Measurements from ENCODE around the gene FAM110D.

Gene FAM110D

GRCh38 chr1:26158271-26158907, 490 bp upstream of the FAM110D start:
- Histone ChIP-seq H3K27me3 (ENCODE audit: control insufficient read depth, insufficient read depth, low read length) (peaks cover 100% of the 10 kb centered on the region), H3K4me3 (ENCODE audit: low read length) (no peak overlapping the region), H3K4me1 (ENCODE audit: control insufficient read depth, low read depth, low read length) (peaks cover 44% of the 10 kb centered on the region), H3K36me3 (ENCODE audit: control insufficient read depth, low read depth, low read length) (no peaks in the 10 kb centered on the region), H3K9me3 (ENCODE audit: control insufficient read depth, low read depth, low read length) (no peaks in the 10 kb centered on the region), H3K27ac (ENCODE audit: low read length) (no peak overlapping the region), H3K9ac (ENCODE audit: low read length) (no peak overlapping the region)

DNA sequence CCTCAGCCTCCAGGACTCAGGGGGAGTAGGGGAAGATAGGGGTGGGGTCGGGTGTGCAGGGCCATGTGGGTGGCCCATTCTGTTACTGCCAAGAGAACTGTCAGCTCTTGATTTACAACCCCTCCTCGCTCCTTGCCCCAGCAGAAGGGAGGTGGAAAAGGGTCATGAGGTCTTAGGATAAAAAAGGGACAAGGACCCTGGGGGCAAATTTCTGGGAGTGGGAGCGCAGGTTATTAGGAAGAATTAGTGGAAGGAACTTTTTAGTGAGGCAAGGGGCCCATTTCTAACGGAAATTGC, 812 bp downstream of the FAM110D start:
- Histone ChIP-seq H3K9me3 (ENCODE audit: control insufficient read depth, low read depth, low read length) (no peaks in the 10 kb centered on the region), H3K27ac (ENCODE audit: low read length) (no peak overlapping the region), H3K4me3 (ENCODE audit: low read length) (no peak overlapping the region), H3K4me1 (ENCODE audit: control insufficient read depth, low read depth, low read length) (peaks cover 42% of the 10 kb centered on the region), H3K9ac (ENCODE audit: low read length) (no peak overlapping the region), H3K27me3 (ENCODE audit: control insufficient read depth, insufficient read depth, low read length) (peaks cover 99% of the 10 kb centered on the region), H3K36me3 (ENCODE audit: control insufficient read depth, low read depth, low read length) (no peaks in the 10 kb centered on the region)

DNA sequence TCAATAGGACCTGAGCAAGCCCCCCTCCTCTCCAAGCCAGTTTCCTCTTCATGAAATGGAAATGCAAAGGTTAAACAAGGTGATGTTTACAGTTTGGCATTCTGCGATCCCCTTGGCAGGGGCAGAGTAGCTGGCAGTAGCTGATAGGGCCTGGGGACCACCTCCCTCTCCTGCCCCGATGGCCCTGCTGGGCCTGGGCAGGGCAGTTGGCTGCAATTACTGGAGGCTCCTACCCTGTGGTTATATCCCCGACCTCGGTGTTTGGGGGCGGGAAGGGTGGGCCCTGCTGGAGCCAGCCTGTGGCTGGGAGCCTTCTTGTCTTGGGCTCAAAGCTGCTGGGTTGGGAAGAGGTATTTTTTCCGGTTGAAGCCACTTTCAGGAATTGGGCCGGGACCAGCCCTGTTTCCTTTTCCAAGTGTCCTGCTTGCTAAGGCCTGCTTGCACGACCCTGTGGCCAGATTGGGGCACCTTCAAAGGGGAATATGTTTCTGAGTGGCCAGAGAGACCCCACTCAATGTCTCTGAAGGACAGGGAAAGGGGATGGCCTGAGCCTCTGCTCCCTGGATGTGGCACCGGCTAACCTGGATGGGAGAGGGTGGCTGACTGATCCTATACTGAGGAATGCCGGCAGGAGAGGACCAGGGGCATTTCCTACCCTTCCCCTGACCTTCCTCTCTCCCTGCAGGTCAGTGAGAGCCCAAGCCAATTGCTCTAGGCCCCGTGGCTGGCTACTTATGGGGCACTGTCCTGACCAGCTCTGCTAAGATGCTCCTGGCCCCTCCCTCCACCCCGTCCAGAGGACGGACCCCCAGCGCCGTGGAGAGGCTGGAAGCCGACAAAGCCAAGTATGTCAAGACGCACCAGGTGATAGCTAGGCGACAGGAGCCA, 1.9 kb downstream of the FAM110D start:
- H3K27me3 ChIP-seq (ENCODE audit: control insufficient read depth, insufficient read depth, low read length): peaks cover 99% of the 10 kb centered on the region
- peak overlapping the region; percentile 65 for H3K9ac ChIP-seq (ENCODE audit: low read length)
- H3K4me1 ChIP-seq (ENCODE audit: control insufficient read depth, low read depth, low read length): peaks cover 38% of the 10 kb centered on the region
- H3K4me3 ChIP-seq (ENCODE audit: low read length): peak overlapping the region; percentile 56
- H3K9me3 ChIP-seq (ENCODE audit: control insufficient read depth, low read depth, low read length): no peaks in the 10 kb centered on the region
- H3K36me3 ChIP-seq (ENCODE audit: control insufficient read depth, low read depth, low read length): no peaks in the 10 kb centered on the region
- no peak overlapping the region for H3K27ac ChIP-seq (ENCODE audit: low read length)

GRCh38 chr1:26161415-26162219, 2.7 kb downstream of the FAM110D start:
- no peaks in the 10 kb centered on the region for H3K9me3 ChIP-seq (ENCODE audit: control insufficient read depth, low read depth, low read length)
- H3K36me3 ChIP-seq (ENCODE audit: control insufficient read depth, low read depth, low read length): no peaks in the 10 kb centered on the region
- peak overlapping the region; percentile 65 for H3K9ac ChIP-seq (ENCODE audit: low read length)
- H3K27me3 ChIP-seq (ENCODE audit: control insufficient read depth, insufficient read depth, low read length): peaks cover 96% of the 10 kb centered on the region
- H3K4me3 ChIP-seq (ENCODE audit: low read length): peak overlapping the region; percentile 56
- H3K4me1 ChIP-seq (ENCODE audit: control insufficient read depth, low read depth, low read length): peaks cover 29% of the 10 kb centered on the region
- H3K27ac ChIP-seq (ENCODE audit: low read length): no peak overlapping the region

DNA sequence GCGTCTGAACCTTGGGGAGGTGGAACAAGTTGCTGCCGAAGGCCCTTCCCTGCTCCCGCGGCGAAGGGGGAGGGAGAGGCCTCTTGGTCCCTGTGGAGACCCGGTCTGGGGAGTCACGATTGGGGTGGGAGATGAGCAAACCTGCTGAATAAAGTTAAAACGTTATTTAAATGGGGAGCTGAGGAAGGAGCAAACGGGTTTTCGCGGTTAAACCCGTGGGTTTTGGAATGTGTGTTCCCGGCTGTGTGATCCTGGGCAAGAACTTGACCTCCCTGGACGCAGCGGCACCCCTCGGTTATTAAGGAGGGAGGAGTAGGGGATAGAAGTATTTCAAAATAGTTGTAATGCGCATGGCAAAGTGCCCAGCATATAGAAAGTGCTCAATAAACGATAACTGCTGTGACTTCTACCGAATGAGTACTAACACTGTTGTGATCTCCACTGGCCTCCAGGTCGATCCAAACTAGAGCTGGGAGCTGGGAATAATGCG, 3.4 kb downstream of the FAM110D start:
- H3K27ac ChIP-seq (ENCODE audit: low read length): no peak overlapping the region

GRCh38 chr1:26163684-26164035, 4.8 kb downstream of the FAM110D start:
- no peaks in the 10 kb centered on the region for H3K9me3 ChIP-seq (ENCODE audit: control insufficient read depth, low read depth, low read length)
- peak overlapping the region; percentile 17 for H3K4me3 ChIP-seq (ENCODE audit: low read length)
- no peaks in the 10 kb centered on the region for H3K36me3 ChIP-seq (ENCODE audit: control insufficient read depth, low read depth, low read length)
- no peak overlapping the region for H3K27ac ChIP-seq (ENCODE audit: low read length)
- peaks cover 24% of the 10 kb centered on the region for H3K4me1 ChIP-seq (ENCODE audit: control insufficient read depth, low read depth, low read length)
- peaks cover 75% of the 10 kb centered on the region for H3K27me3 ChIP-seq (ENCODE audit: control insufficient read depth, insufficient read depth, low read length)
- no peak overlapping the region for H3K9ac ChIP-seq (ENCODE audit: low read length)

More for the DNA sequence above, 3.4 kb downstream of the FAM110D start:
- H3K4me3 ChIP-seq (ENCODE audit: low read length): peak overlapping the region; percentile 56
- no peak overlapping the region for H3K9ac ChIP-seq (ENCODE audit: low read length)
- H3K4me1 ChIP-seq (ENCODE audit: control insufficient read depth, low read depth, low read length): peaks cover 29% of the 10 kb centered on the region
- H3K36me3 ChIP-seq (ENCODE audit: control insufficient read depth, low read depth, low read length): no peaks in the 10 kb centered on the region
- peaks cover 89% of the 10 kb centered on the region for H3K27me3 ChIP-seq (ENCODE audit: control insufficient read depth, insufficient read depth, low read length)
- H3K9me3 ChIP-seq (ENCODE audit: control insufficient read depth, low read depth, low read length): no peaks in the 10 kb centered on the region

- Histone ChIP-seq H3K27ac (ENCODE audit: low read length) (no peak overlapping the region), H3K36me3 (ENCODE audit: control insufficient read depth, low read depth, low read length) (no peaks in the 10 kb centered on the region), H3K9me3 (ENCODE audit: control insufficient read depth, low read depth, low read length) (no peaks in the 10 kb centered on the region), H3K4me3 (ENCODE audit: low read length) (peak overlapping the region; percentile 55), H3K27me3 (ENCODE audit: control insufficient read depth, insufficient read depth, low read length) (peaks cover 73% of the 10 kb centered on the region), H3K9ac (ENCODE audit: low read length) (peak overlapping the region; percentile 24), H3K4me1 (ENCODE audit: control insufficient read depth, low read depth, low read length) (peaks cover 24% of the 10 kb centered on the region)
These were observed 5.4 kb downstream of the FAM110D start for GRCh38 chr1:26164036-26164860.

- peak overlapping the region; percentile 55 for H3K4me3 ChIP-seq (ENCODE audit: low read length)
These were observed 6.3 kb downstream of the FAM110D start for GRCh38 chr1:26164861-26165842.

GRCh38 chr1:26166719-26167281, 7.9 kb downstream of the FAM110D start:
- no peak overlapping the region for H3K9ac ChIP-seq (ENCODE audit: low read length)
- peaks cover 49% of the 10 kb centered on the region for H3K27me3 ChIP-seq (ENCODE audit: control insufficient read depth, insufficient read depth, low read length)
- no peaks in the 10 kb centered on the region for H3K36me3 ChIP-seq (ENCODE audit: control insufficient read depth, low read depth, low read length)
- H3K4me1 ChIP-seq (ENCODE audit: control insufficient read depth, low read depth, low read length): peaks cover 19% of the 10 kb centered on the region
- no peak overlapping the region for H3K27ac ChIP-seq (ENCODE audit: low read length)
- no peaks in the 10 kb centered on the region for H3K9me3 ChIP-seq (ENCODE audit: control insufficient read depth, low read depth, low read length)
- H3K4me3 ChIP-seq (ENCODE audit: low read length): no peak overlapping the region

More at GRCh38 chr1:26164861-26165842, 6.3 kb downstream of the FAM110D start:
- Histone ChIP-seq H3K27ac (ENCODE audit: low read length) (no peak overlapping the region), H3K27me3 (ENCODE audit: control insufficient read depth, insufficient read depth, low read length) (peaks cover 65% of the 10 kb centered on the region), H3K9me3 (ENCODE audit: control insufficient read depth, low read depth, low read length) (no peaks in the 10 kb centered on the region), H3K9ac (ENCODE audit: low read length) (peak overlapping the region; percentile 24), H3K4me1 (ENCODE audit: control insufficient read depth, low read depth, low read length) (peaks cover 23% of the 10 kb centered on the region), H3K36me3 (ENCODE audit: control insufficient read depth, low read depth, low read length) (no peaks in the 10 kb centered on the region)
